ENCODE data around the gene ANO1.

Gene ANO1

GRCh38 chr11:70146895-70147520, 68.9 kb downstream of the ANO1 start:
- Histone ChIP-seq H3K27me3 (0 out of 2 replicates have a peak, but pooled peaks cover 4% of the 10 kb centered on the region), H3K4me2 (peak overlapping the region; percentile 94), H3K36me3 (no peaks in the 10 kb centered on the region), H3K4me3 (no peak overlapping the region), H3K9me3 (no peaks in the 10 kb centered on the region), H3K9ac (no peak overlapping the region), H3K4me1 (peaks cover 77% of the 10 kb centered on the region), H4K20me1 (no peaks in the 10 kb centered on the region), H3K27ac (peak overlapping the region; percentile 5; the same call in 1 of the 2 replicates)
- no peak for TF ChIP-seq Cebpa-rat (IDR thresholded peaks at IDR 0.05)

- Histone ChIP-seq H3K27me3 (0 out of 2 replicates have a peak, but pooled peaks cover 4% of the 10 kb centered on the region), H3K9ac (no peak overlapping the region), H3K9me3 (no peaks in the 10 kb centered on the region), H3K4me1 (peaks cover 77% of the 10 kb centered on the region), H4K20me1 (no peaks in the 10 kb centered on the region), H3K36me3 (no peaks in the 10 kb centered on the region), H3K4me2 (peak overlapping the region; percentile 94), H3K27ac (peak overlapping the region; percentile 5; the same call in 1 of the 2 replicates), H3K4me3 (no peak overlapping the region)
- no peak for TF ChIP-seq Cebpa-rat (IDR thresholded peaks at IDR 0.05)
These were observed 69.6 kb downstream of the ANO1 start for GRCh38 chr11:70147668-70148067.

- H3K9me3 ChIP-seq, result peaks cover 3% of the 10 kb centered on the region; the same call in 1 of the 2 replicates
- no peak overlapping the region for H3K4me3 ChIP-seq
- no peak overlapping the region for H3K9ac ChIP-seq
- peaks cover 99% of the 10 kb centered on the region for H3K4me1 ChIP-seq
- H3K4me2 ChIP-seq, result peak overlapping the region; percentile 94; the same call in 1 of the 2 replicates
- no peak for TF ChIP-seq Cebpa-rat (IDR thresholded peaks at IDR 0.05)
- no peaks in the 10 kb centered on the region for H3K36me3 ChIP-seq
- H4K20me1 ChIP-seq, result no peaks in the 10 kb centered on the region
- peak overlapping the region; percentile 59; the same call in 1 of the 2 replicates for H3K27ac ChIP-seq
- 0 out of 2 replicates have a peak, but pooled peaks cover 4% of the 10 kb centered on the region for H3K27me3 ChIP-seq
These were observed 73.6 kb downstream of the ANO1 start for GRCh38 chr11:70151671-70152070.

DNA sequence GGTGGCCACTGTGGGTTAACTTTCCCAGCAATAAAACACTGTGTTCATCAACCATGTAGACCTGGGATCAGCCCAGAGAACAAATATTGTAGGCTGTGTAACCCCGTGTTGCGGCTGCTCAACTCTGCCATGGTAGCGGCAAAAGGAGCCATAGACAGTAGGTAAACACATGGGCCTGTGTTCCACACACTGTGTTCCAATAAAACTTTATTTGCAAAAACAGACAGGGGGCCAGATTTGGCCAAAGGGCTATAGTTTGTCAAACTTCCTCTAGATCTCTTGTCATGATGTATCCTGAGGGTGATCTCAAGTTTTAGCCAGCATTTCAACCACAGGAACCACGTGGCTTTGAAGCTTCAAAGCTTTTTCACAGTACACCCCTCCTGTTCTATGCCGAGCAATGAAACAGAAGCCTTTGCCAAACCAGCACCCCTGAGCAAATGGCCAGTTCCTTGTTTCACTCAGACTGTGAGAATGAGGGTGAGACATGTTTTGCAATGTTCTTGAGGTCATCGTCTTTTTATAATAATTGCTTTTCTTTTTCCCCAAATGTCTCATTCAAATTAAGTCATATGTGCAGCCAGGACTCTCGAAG, 75.1 kb downstream of the ANO1 start:
- Histone ChIP-seq H3K4me3 (no peak overlapping the region), H3K4me1 (peaks cover 99% of the 10 kb centered on the region), H3K27me3 (no peaks in the 10 kb centered on the region), H3K9ac (no peak overlapping the region), H4K20me1 (no peaks in the 10 kb centered on the region), H3K27ac (peak overlapping the region; percentile 67), H3K36me3 (no peaks in the 10 kb centered on the region), H3K9me3 (peaks cover 3% of the 10 kb centered on the region; the same call in 1 of the 2 replicates), H3K4me2 (peak overlapping the region; percentile 96)
- TF ChIP-seq Cebpa-rat (IDR thresholded peaks at IDR 0.05), result no peak

DNA sequence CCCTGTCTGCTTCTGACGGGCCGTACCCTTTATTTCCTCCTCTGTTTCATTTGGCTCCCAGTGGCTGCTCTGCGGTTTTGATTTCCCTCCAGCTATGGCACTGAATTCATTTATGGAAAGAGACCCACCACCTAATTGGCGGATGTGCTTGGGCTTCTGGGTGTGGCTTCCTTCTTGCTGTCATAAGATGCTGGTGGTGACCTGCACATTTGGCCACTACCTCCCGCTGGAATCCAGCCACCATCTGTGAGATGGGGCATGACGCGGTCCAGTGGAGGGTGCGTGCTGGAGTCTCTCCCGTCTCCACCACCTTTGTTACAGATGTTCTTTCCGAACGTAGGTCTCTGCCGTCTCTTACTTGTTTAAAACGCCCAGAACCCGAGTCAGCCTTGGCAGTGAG, 77.3 kb downstream of the ANO1 start:
- peak overlapping the region; percentile 46 for H3K4me3 ChIP-seq
- peak overlapping the region; percentile 65 for H3K9ac ChIP-seq
- H4K20me1 ChIP-seq, result no peaks in the 10 kb centered on the region
- peaks cover 3% of the 10 kb centered on the region; the same call in 1 of the 2 replicates for H3K9me3 ChIP-seq
- TF ChIP-seq Cebpa-rat (IDR thresholded peaks at IDR 0.05), result no peak
- peak overlapping the region; percentile 96 for H3K4me2 ChIP-seq
- peaks cover 100% of the 10 kb centered on the region for H3K4me1 ChIP-seq
- H3K27ac ChIP-seq, result peak overlapping the region; percentile 81
- H3K27me3 ChIP-seq, result no peaks in the 10 kb centered on the region
- no peaks in the 10 kb centered on the region for H3K36me3 ChIP-seq

DNA sequence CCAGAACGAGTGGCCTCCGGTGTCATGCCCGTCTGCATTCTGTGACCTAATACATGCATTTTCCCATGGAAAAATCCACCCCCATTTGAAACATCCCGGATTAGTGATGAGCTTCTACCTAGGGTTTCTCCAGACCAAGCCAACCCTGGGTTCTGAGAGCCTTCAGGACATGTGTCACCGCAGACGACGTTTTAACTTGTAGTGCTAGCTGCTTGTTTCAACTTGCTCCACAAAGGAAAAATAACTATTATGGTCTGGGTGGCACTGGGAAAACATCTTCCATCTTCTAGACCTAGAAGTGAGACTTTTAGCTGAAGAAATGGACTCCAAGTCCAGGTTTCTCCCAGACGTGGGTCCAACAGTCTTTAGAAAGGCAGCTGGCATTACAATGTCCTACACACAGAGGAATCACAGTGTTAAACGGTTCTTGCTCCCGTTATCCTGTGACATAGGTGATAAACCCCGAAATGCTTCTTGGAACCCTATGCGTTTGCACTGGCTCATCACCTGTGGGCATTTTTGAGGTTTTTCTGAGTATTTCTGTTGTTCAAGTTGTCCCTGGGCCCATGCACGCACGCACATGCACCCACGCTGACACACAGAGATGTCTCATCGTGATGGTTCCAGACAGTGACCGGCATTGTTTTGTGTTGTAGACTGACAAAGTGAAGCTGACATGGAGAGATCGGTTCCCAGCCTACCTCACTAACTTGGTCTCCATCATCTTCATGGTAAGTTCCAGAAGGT, 78.3 kb downstream of the ANO1 start:
- peak overlapping the region; percentile 81; the same call in 1 of the 2 replicates for H3K27ac ChIP-seq
- H3K9ac ChIP-seq, result no peak overlapping the region; the same call in 1 of the 2 replicates
- H3K4me2 ChIP-seq, result peak overlapping the region; percentile 96
- TF ChIP-seq Cebpa-rat (IDR thresholded peaks at IDR 0.05), result no peak
- H3K27me3 ChIP-seq, result no peaks in the 10 kb centered on the region
- no peak overlapping the region for H3K4me3 ChIP-seq
- H3K9me3 ChIP-seq, result peaks cover 3% of the 10 kb centered on the region; the same call in 1 of the 2 replicates
- no peaks in the 10 kb centered on the region for H3K36me3 ChIP-seq
- H3K4me1 ChIP-seq, result peaks cover 91% of the 10 kb centered on the region
- no peaks in the 10 kb centered on the region for H4K20me1 ChIP-seq

- Histone ChIP-seq H3K27ac (no peak overlapping the region), H3K36me3 (no peaks in the 10 kb centered on the region), H3K4me2 (peak overlapping the region; percentile 96), H3K4me1 (peaks cover 73% of the 10 kb centered on the region), H3K9me3 (peaks cover 2% of the 10 kb centered on the region; the same call in 1 of the 2 replicates), H3K9ac (no peak overlapping the region), H3K27me3 (no peaks in the 10 kb centered on the region), H4K20me1 (no peaks in the 10 kb centered on the region), H3K4me3 (no peak overlapping the region)
- no peak for TF ChIP-seq Cebpa-rat (IDR thresholded peaks at IDR 0.05)
These were observed 80.1 kb downstream of the ANO1 start for GRCh38 chr11:70158201-70158600.

DNA sequence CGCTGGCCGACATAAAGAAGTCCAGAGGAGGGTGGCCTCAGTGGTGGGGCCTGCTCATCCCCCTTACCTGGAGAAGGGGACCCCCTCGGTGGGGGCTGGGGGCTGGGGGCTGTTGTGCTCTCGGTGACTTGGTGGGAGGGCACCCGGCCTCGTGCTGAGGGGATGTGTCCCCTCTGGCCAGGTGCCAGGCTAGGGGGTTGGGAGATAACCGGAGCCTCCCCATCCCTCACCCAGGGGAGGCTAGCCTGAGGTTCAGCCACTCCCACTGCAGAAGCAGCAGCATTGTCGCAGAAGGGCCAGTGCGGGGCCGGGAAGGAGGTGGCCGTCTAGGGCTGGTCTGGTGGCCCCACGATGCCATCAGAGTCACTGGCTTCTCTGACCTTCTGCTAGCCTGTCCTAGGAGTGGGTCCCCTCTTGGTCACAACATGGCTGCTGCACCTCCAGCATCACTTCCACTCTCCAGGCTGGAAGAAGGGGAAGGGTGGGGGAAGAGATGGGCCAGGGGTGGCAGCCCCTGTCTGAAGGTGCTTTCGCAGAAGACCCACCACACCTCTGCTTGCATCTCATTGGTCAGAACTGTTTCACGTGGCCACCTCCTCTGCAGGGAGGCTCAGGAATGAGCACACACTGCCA, 80.8 kb downstream of the ANO1 start:
- H3K9ac ChIP-seq, result no peak overlapping the region
- H3K27ac ChIP-seq, result no peak overlapping the region
- no peaks in the 10 kb centered on the region for H3K27me3 ChIP-seq
- no peaks in the 10 kb centered on the region for H3K9me3 ChIP-seq
- no peak for TF ChIP-seq Cebpa-rat (IDR thresholded peaks at IDR 0.05)
- H3K36me3 ChIP-seq, result no peaks in the 10 kb centered on the region
- H3K4me2 ChIP-seq, result peak overlapping the region; percentile 96
- no peak overlapping the region for H3K4me3 ChIP-seq
- H4K20me1 ChIP-seq, result no peaks in the 10 kb centered on the region
- H3K4me1 ChIP-seq, result peaks cover 66% of the 10 kb centered on the region
